ENCODE results near the gene MIDN. TPM values are rescaled to one million over a fixed set of nuclear protein-coding genes. Genes with fewer than 3 reads are reported as not detected.

MIDN gene
- total RNA-seq, 6 experiments from 2014 or later: 58.4 to 73.3 (median 67.4) TPM

GRCh38 chr19:1261538-1261797, 13.1 kb downstream of the MIDN start:
- Mint-ChIP-seq H3K9me3 (no peaks in the 10 kb centered on the region), H3K4me3 (peak overlapping the region; percentile 86), H3K4me1 (ENCODE audit: low read depth) (peaks cover 69% of the 10 kb centered on the region), H3K36me3 (ENCODE audit: low read depth) (peaks cover 5% of the 10 kb centered on the region; the same call in 1 of the 2 replicates), H3K27ac (peak overlapping the region; percentile 96), H3K27me3 (ENCODE audit: insufficient read depth) (peaks cover 21% of the 10 kb centered on the region)
- TF ChIP-seq, protein P1, sequence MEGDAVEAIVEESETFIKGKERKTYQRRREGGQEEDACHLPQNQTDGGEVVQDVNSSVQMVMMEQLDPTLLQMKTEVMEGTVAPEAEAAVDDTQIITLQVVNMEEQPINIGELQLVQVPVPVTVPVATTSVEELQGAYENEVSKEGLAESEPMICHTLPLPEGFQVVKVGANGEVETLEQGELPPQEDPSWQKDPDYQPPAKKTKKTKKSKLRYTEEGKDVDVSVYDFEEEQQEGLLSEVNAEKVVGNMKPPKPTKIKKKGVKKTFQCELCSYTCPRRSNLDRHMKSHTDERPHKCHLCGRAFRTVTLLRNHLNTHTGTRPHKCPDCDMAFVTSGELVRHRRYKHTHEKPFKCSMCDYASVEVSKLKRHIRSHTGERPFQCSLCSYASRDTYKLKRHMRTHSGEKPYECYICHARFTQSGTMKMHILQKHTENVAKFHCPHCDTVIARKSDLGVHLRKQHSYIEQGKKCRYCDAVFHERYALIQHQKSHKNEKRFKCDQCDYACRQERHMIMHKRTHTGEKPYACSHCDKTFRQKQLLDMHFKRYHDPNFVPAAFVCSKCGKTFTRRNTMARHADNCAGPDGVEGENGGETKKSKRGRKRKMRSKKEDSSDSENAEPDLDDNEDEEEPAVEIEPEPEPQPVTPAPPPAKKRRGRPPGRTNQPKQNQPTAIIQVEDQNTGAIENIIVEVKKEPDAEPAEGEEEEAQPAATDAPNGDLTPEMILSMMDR (IDR thresholded peaks at IDR 0.05): peak; percentile 64
- DNase-seq: no peak

- Mint-ChIP-seq H3K9me3 (no peaks in the 10 kb centered on the region), H3K36me3 (ENCODE audit: low read depth) (peaks cover 5% of the 10 kb centered on the region; the same call in 1 of the 2 replicates), H3K27ac (peak overlapping the region; percentile 96), H3K4me3 (peak overlapping the region; percentile 86), H3K4me1 (ENCODE audit: low read depth) (peaks cover 69% of the 10 kb centered on the region), H3K27me3 (ENCODE audit: insufficient read depth) (peaks cover 21% of the 10 kb centered on the region)
- DNase-seq: peak; percentile 36
- TF ChIP-seq, protein P1 (IDR thresholded peaks at IDR 0.05): peak; percentile 38; the same call in 1 of the 2 replicates
These were observed 13.6 kb downstream of the MIDN start for GRCh38 chr19:1261798-1262622.

DNA sequence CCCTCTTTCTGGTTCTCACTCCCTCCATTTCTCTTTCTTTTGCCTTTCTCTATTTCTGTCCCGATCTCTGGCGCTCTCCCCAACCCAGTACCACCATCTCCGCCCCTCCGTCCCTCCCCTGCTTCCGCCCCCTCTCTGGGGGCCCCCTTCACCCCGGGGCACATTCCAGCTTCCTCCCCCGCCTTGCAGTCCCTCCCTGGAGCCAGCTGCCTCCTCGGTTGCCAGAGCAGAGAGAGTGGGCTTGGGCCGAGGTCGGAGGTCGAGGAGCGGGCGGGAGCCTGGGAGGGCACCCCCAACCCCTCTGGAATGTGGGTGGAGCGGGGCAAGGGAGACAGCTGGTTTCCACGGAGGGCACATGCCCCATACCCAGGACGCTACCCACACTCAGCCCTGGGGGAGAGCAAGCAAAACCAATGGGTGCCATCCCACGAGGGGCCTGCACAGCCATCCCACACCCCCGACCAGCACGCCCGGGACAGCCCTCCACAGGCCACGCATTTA, 14.3 kb downstream of the MIDN start:
- Mint-ChIP-seq H3K4me3 (peak overlapping the region; percentile 37), H3K9me3 (no peaks in the 10 kb centered on the region)
- DNase-seq: no peak

GRCh38 chr19:1263188-1263587, 14.8 kb downstream of the MIDN start:
- Mint-ChIP-seq H3K27me3 (ENCODE audit: insufficient read depth) (peaks cover 24% of the 10 kb centered on the region), H3K9me3 (no peaks in the 10 kb centered on the region), H3K27ac (peak overlapping the region; percentile 75), H3K36me3 (ENCODE audit: low read depth) (no peaks in the 10 kb centered on the region), H3K4me1 (ENCODE audit: low read depth) (peaks cover 71% of the 10 kb centered on the region), H3K4me3 (peak overlapping the region; percentile 52)
- TF ChIP-seq, protein P1 (IDR thresholded peaks at IDR 0.05): no peak
- DNase-seq: no peak

More for the DNA sequence above, 14.3 kb downstream of the MIDN start:
- Mint-ChIP-seq H3K36me3 (ENCODE audit: low read depth) (peaks cover 1% of the 10 kb centered on the region; the same call in 1 of the 2 replicates), H3K4me1 (ENCODE audit: low read depth) (peaks cover 71% of the 10 kb centered on the region), H3K27ac (peak overlapping the region; percentile 75), H3K27me3 (ENCODE audit: insufficient read depth) (peaks cover 24% of the 10 kb centered on the region)
- TF ChIP-seq, protein P1 (IDR thresholded peaks at IDR 0.05): no peak

GRCh38 chr19:1264801-1265614, 16.6 kb downstream of the MIDN start:
- DNase-seq: peak; percentile 83
- TF ChIP-seq, protein P1 (IDR thresholded peaks at IDR 0.05): no peak
- peaks cover 63% of the 10 kb centered on the region for H3K4me1 Mint-ChIP-seq (ENCODE audit: low read depth)
- peaks cover 2% of the 10 kb centered on the region for H3K36me3 Mint-ChIP-seq (ENCODE audit: low read depth)
- H3K9me3 Mint-ChIP-seq: no peaks in the 10 kb centered on the region
- H3K4me3 Mint-ChIP-seq: peak overlapping the region; percentile 77
- H3K27me3 Mint-ChIP-seq (ENCODE audit: insufficient read depth): peaks cover 19% of the 10 kb centered on the region
- peak overlapping the region; percentile 96 for H3K27ac Mint-ChIP-seq

Measured in HFFc6 (cell line).